Small intestine (tissue), 7 donors: ENCODE results near the gene TMEM178A. TPM values are rescaled to one million over a fixed set of nuclear protein-coding genes. Genes with fewer than 3 reads are reported as not detected.

Experiments used
- DNase-seq, 2 donors: peaks; one replicate each; pipeline versions ENCODE4 v3.0.0 to v3.0.0-alpha.2; 2013
- FAIRE-seq: peaks from 2 replicates; lab custom pipeline; 2012; peaks lifted over from hg19 to GRCh38; lab: Jason Lieb, UNC
- H3K27ac ChIP-seq, 3 donors: one replicate each; pipeline ENCODE4 v1.5.1; 2013; ENCODE audit warnings: low read length in 2 of 3, mild to moderate bottlenecking in 2 of 3, control low read depth in 1 of 3, inconsistent platforms in 1 of 3, low read depth in 1 of 3, moderate library complexity in 1 of 3
- H3K27me3 ChIP-seq, 3 donors: one replicate each; pipeline ENCODE4 v1.6.1; 2013; ENCODE audit warnings: low read length in 3 of 3, inconsistent platforms in 1 of 3; ENCODE audit not compliant: control insufficient read depth in 3 of 3, insufficient read depth in 3 of 3
- H3K36me3 ChIP-seq, 3 donors: one replicate each; pipeline ENCODE4 v1.6.1; 2013; ENCODE audit warnings: low read length in 3 of 3, inconsistent platforms in 1 of 3, low read depth in 1 of 3, mild to moderate bottlenecking in 1 of 3, moderate library complexity in 1 of 3; ENCODE audit not compliant: control insufficient read depth in 3 of 3, insufficient read depth in 2 of 3
- H3K4me1 ChIP-seq, 3 donors: one replicate each; pipeline ENCODE4 v1.6.1; 2013; ENCODE audit warnings: low read length in 2 of 3, inconsistent platforms in 1 of 3, low read depth in 1 of 3, mild to moderate bottlenecking in 1 of 3, moderate library complexity in 1 of 3; ENCODE audit not compliant: control insufficient read depth in 3 of 3, insufficient read depth in 2 of 3
- H3K4me3 ChIP-seq, 3 donors: one replicate each; pipeline ENCODE4 v1.5.1; 2013; ENCODE audit warnings: low read length in 3 of 3, control low read depth in 1 of 3, inconsistent platforms in 1 of 3, low read depth in 1 of 3, mild to moderate bottlenecking in 1 of 3, moderate library complexity in 1 of 3
- H3K9me3 ChIP-seq, 2 donors: one replicate each; pipeline ENCODE4 v1.6.1; 2013; ENCODE audit warnings: low read depth in 1 of 2, low read length in 1 of 2; ENCODE audit not compliant: control insufficient read depth in 2 of 2, insufficient read depth in 1 of 2
- WGBS, 3 donors: extraction: QIAGEN DNeasy Blood & Tissue Kit; methylation state at CpG; one replicate each; pipeline ENCODE4 v1.1.7; 2013; 5-methylcytosine and 5-hydroxymethylcytosine counted together
- polyA plus RNA-seq, 4 donors: library from polyadenylated mRNA; stranded (reverse) in 3 of 4; unstranded in 1 of 4; fragments of 200-250 nt in 3 of 4; fragments of 120-200 nt in 1 of 4; gene quantifications; one replicate each; pipeline versions ENCODE4 v1.2.1 to v1.2.3, GENCODE V29; 2013
- donor health status: healthy with polysubstance abuse.
- donor health status: control.
- donor health status: control.
- donor health status: Bipolar disorder and iron deficiency.
- donor health status: healthy.

The TMEM178A gene
- polyA plus RNA-seq, 4 donors = 0.61 to 5.0 (median 3.0) TPM

- Histone ChIP-seq H3K4me3 (no peak overlapping the region), H3K27ac (no peak overlapping the region), H3K9me3 (no peaks in the 10 kb centered on the region), H3K4me1 (no peaks in the 10 kb centered on the region), H3K27me3 (no peaks in the 10 kb centered on the region), H3K36me3 (peaks cover 11 to 14% (median 13%) of the 10 kb centered on the region in 3 donors)
- DNase-seq (no peak), FAIRE-seq (no peak)
- WGBS, 3 donors = 93 to 98% (median 96%) methylated on average over 4 of the region's 4 CpGs
Observed at GRCh38 chr2:39757156-39757555, 91.4 kb downstream of the TMEM178A start.

- FAIRE-seq = no peak
- Histone ChIP-seq H3K4me1 (no peaks in the 10 kb centered on the region), H3K27me3 (no peaks in the 10 kb centered on the region), H3K4me3 (no peak overlapping the region), H3K27ac (no peak overlapping the region), H3K9me3 (no peaks in the 10 kb centered on the region), H3K36me3 (peaks cover 3 to 8% (median 7%) of the 10 kb centered on the region in 3 donors)
- no peak for DNase-seq
- WGBS, 3 donors = 54 to 82% (median 69%) methylated on average over 2 of the region's 2 CpGs
Observed at GRCh38 chr2:39762448-39762847, 96.7 kb downstream of the TMEM178A start.

Other genes starting within 250 kb of the TMEM178A start
- gene MAP4K3, start 228.6 kb upstream of the TMEM178A start, polyA plus RNA-seq = 10 to 100 TPM in 3 of 4 donors, 1 to 10 TPM in 1; 9.5 to 29.9 (median 13.9) TPM
- gene THUMPD2, start 113.3 kb downstream of the TMEM178A start, polyA plus RNA-seq = 10 to 100 TPM in 2 of 4 donors, 1 to 10 TPM in 2; 6.5 to 23.8 (median 9.8) TPM